GM12872 (cell line): Measurements from ENCODE around the gene SH2D6.

ENCODE experiments used
- TF ChIP-seq, protein P1 (sequence below): IDR thresholded peaks from 3 replicates; pipeline ENCODE4 v1.5.1; 2011; ENCODE audit warnings: low read depth, mild to moderate bottlenecking, low read length, moderate library complexity; ENCODE audit not compliant: insufficient read depth

Gene SH2D6

DNA sequence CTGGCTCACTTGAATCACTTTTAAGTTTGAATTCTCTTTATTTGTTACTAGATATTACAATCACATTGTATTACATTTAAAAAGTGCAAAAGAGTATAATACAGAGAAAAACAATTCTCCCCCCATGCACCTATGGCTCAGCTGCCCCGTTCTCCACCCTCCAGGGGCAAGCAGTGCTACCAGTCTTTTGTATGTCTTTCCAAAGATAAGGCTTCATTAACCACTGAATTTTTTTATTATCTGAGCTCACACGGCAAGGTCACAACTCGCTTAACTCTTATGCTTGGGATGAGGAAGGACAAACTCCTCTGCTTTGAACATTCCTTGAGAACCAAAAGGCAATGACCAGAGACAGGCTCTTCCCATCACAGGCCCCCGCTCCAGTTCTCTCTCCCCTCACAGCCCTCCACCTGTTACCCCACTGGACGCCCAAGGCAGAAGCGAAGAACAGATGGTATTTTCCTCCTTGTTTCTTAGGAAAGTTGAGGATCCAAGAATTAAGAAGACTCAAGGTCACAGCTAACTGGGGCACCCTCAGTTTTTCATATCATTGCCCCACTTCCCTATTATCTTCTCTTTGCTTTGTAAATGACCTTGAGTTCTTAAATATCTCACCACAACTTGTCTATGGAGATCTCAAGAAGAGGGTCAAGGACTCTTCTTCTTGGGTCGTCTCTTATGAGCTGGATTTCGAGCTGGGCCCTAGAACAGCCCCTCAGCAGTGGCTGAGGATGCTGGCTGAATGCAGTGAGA, 30.1 kb downstream of the SH2D6 start:
- TF ChIP-seq, protein P1, sequence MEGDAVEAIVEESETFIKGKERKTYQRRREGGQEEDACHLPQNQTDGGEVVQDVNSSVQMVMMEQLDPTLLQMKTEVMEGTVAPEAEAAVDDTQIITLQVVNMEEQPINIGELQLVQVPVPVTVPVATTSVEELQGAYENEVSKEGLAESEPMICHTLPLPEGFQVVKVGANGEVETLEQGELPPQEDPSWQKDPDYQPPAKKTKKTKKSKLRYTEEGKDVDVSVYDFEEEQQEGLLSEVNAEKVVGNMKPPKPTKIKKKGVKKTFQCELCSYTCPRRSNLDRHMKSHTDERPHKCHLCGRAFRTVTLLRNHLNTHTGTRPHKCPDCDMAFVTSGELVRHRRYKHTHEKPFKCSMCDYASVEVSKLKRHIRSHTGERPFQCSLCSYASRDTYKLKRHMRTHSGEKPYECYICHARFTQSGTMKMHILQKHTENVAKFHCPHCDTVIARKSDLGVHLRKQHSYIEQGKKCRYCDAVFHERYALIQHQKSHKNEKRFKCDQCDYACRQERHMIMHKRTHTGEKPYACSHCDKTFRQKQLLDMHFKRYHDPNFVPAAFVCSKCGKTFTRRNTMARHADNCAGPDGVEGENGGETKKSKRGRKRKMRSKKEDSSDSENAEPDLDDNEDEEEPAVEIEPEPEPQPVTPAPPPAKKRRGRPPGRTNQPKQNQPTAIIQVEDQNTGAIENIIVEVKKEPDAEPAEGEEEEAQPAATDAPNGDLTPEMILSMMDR, result no peak

DNA sequence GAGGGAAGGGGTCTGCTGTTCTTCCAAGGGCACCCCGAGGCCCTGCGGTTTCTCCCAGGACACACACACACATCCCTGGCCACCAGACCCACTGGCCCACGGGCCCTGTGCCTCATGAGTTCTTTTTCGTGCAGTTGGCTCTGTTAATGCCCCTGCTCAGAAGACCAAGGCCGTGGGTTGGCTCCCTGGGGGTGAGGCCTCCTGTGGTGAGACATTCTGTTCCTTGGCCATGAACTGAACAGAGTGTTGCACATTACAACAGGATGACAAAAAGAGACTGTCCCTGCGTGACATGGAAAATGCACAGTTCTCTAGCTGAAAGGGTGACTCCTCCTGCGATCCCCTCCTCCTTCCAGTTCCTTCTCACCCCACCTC, 30.7 kb downstream of the SH2D6 start:
- TF ChIP-seq, protein P1, result no peak

DNA sequence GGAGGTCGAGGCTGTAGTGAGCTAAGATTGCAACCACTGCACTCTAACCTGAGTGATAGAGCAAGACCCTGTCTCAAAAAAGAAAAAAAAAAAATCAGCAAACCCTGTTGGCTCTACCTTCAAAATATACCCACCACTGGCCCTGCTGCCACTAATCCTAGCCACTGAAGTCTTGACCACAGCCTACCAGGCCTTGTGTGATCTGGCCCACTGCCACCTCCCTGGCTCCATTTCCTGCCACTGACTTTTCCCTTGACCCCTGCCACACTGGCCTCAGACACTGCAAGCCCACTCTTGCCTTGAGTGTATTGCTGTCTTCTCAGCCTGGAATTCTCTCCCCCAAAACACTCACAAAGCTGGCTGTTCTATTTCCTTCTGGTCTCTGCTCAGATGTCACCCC, 33.7 kb downstream of the SH2D6 start:
- TF ChIP-seq, protein P1, result no peak

DNA sequence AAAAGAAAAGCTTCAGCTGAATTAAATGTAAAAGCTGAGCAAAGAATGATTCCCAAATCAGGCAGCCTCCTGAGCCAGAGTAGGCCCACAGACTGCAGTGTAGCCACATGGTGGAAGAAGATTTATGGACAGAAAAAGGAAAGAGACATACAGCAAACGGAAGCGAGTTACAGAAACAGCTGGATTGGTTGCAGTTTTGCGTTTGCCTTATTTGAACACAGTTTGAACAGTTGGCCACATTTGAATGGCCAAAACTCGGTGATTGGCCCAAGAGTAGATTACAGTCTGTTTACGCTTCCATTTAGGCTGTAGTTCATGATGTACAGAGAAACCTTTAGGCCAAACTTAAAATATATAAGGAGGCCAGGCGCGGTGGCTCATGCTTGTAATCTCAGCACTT, 35.1 kb downstream of the SH2D6 start:
- TF ChIP-seq, protein P1, result no peak

DNA sequence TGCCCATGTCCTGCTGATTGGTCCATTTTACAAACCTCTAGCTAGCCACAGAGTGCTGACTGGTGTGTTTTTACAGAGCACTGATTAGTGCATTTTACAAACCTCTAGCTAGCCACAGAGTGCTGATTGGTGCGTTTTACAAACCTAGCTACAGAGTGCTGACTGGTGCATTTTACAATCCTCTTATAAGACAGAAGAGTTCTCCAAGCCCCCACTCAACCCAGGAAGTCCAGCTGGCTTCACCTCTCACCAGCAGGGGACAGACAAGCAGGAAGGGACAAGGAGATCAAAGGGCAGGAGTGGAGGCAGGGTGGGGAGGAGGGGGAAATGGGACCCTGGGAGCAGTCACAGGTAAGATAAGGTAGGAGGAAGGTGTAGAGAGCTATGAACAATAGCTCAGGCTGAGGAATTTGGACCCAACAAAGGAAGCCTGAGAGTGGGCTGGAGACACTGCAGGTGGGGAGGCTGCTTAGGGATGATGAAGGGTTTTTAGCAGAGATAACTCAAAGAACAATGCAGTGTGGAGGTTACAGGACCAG, 37.1 kb downstream of the SH2D6 start:
- TF ChIP-seq, protein P1, result no peak

DNA sequence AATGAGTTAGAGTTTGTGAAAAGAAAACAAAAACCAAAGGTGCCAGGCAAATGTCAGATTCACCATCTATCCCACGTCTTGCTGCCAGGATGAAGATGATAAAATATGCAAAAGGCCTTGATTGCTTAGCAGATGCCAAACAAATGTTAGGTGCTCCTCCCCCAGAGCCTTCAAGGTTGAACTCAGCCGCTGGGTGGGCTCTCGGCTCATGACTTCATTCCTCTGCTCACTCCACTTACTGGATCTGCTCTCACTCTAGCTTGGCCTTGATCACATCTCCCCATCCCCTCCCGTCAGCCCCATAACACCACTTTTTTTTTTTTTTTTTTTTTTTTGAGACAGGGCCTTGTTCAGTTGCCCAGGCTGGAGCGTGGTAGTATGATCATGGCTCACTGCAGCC, 38.5 kb downstream of the SH2D6 start:
- TF ChIP-seq, protein P1, result no peak

DNA sequence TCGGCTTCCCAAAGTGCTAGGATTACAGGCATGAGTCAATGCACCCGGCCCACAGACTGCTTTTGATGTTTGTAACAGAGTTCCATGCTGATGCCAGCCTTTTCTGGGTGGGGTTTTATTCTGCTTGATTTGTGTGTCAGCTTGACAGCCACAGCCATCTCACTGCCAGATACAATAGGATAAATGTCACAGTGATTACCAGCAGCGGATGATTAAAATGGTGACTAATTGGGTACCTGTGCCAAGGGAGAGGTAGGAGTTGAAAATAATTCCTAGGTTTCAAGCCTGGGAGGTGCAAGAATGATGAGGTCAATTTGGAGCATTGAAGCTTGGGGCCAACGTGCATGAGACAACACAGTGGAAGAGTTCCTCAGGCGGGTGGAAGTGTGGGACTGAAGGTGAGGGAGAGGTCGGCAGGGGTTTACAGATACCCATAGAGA, 39.4 kb downstream of the SH2D6 start:
- TF ChIP-seq, protein P1, result no peak
